ENCODE data around the gene UBE2L3.

- TF ChIP-seq CTCF (IDR thresholded peaks at IDR 0.05) (no peak), POLR2A (IDR thresholded peaks at IDR 0.05) (no peak)
Observed at GRCh38 chr22:21651521-21652009, 84.1 kb downstream of the UBE2L3 start.
